Esophagus (tissue), 2 donors: Measurements from ENCODE around the gene NPEPL1. TPM values are rescaled to one million over a fixed set of nuclear protein-coding genes. Genes with fewer than 3 reads are reported as not detected.
"Not testable (repeated sequence)": the region's sequence is repeated elsewhere in the genome, so short reads cannot be mapped to it uniquely, and the experiment has no call there.

ENCODE experiments used
- H3K27ac ChIP-seq, 2 donors: one replicate each; pipeline ENCODE4 v1.5.1; 2013; ENCODE audit warnings: low read depth in 2 of 2, mild to moderate bottlenecking in 2 of 2, inconsistent platforms in 1 of 2, low read length in 1 of 2, moderate library complexity in 1 of 2
- H3K27me3 ChIP-seq, 2 donors: one replicate each; pipeline ENCODE4 v1.6.1; 2013; ENCODE audit warnings: low read length in 2 of 2, control low read depth in 1 of 2, mild to moderate bottlenecking in 1 of 2; ENCODE audit not compliant: insufficient read depth in 2 of 2, control insufficient read depth in 1 of 2
- H3K36me3 ChIP-seq, 2 donors: one replicate each; pipeline ENCODE4 v1.6.1; 2013; ENCODE audit warnings: low read length in 1 of 2; ENCODE audit not compliant: control insufficient read depth in 2 of 2, insufficient read depth in 2 of 2
- H3K4me1 ChIP-seq, 2 donors: one replicate each; pipeline ENCODE4 v1.6.1; 2013; ENCODE audit warnings: low read length in 1 of 2; ENCODE audit not compliant: control insufficient read depth in 2 of 2, insufficient read depth in 2 of 2
- H3K4me3 ChIP-seq, 2 donors: one replicate each; pipeline ENCODE4 v1.5.1; 2013; ENCODE audit warnings: low read length in 2 of 2, mild to moderate bottlenecking in 2 of 2, low read depth in 1 of 2, moderate library complexity in 1 of 2
- H3K9me3 ChIP-seq, 2 donors: one replicate each; pipeline ENCODE4 v1.6.1; 2013; ENCODE audit warnings: mild to moderate bottlenecking in 2 of 2, low read depth in 1 of 2, low read length in 1 of 2, moderate library complexity in 1 of 2; ENCODE audit not compliant: control insufficient read depth in 2 of 2, insufficient read depth in 1 of 2
- WGBS, 2 donors: extraction: QIAGEN DNeasy Blood & Tissue Kit; methylation state at CpG; one replicate each; pipeline ENCODE4 v1.1.7; 2013; 5-methylcytosine and 5-hydroxymethylcytosine counted together
- polyA plus RNA-seq, 2 donors: library from polyadenylated mRNA; stranded (reverse); fragments of 200-250 nt; gene quantifications; one replicate each; pipeline ENCODE4 v1.2.3, GENCODE V29; 2013
- donor health status: healthy with polysubstance abuse.
- donor health status: Bipolar disorder and iron deficiency.

Gene NPEPL1
- polyA plus RNA-seq, 2 donors: 33.2 to 42.7 TPM

DNA sequence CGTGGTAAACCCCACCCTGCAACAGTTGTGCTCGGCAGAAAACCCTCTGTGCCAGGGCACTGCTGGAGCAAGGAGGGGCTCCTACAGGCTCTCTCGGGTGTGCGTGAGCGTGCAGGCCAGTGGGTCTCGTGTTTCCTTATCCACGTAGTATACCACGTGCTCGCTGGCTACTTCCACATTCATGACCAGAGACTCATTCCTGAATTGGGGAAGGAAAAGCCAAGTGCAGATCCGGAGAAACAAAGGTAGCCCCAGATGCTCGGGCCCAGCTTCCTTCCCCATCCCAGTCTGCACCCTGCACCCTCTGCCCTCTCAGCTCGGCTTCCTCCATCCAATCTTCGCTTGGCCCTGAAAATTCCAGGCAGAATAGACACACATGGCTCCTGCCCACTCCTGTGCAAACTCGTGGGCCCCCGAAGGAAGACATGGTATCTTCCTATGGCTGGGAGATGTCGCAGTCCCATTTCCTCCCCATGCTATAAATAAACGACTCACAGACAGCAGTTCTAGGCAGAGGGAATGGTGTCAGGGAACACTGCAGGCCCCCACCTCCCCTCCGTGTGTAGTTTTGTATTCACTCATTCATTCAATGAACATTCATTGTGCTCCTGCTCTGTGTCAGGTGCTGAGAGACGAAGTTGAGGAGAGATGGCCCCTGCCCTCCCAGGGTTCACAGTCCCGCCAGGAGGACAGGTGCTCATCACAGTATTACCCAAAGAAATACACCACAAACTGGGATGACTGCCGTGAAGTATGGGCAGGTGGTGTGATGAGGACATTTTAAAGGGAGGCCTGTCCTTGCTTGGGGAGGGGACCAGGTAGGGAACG is 29.6 kb downstream of the NPEPL1 start:
- Histone ChIP-seq H3K4me1 (no peaks in the 10 kb centered on the region), H3K9me3 (no peaks in the 10 kb centered on the region), H3K36me3 (no peaks in the 10 kb centered on the region), H3K27ac (no peak overlapping the region), H3K4me3 (no peak overlapping the region), H3K27me3 (peaks cover 0 to 4% of the 10 kb centered on the region in 2 donors)
- WGBS, 2 donors: 65 to 71% methylated on average over 22 of the region's 22 CpGs

DNA sequence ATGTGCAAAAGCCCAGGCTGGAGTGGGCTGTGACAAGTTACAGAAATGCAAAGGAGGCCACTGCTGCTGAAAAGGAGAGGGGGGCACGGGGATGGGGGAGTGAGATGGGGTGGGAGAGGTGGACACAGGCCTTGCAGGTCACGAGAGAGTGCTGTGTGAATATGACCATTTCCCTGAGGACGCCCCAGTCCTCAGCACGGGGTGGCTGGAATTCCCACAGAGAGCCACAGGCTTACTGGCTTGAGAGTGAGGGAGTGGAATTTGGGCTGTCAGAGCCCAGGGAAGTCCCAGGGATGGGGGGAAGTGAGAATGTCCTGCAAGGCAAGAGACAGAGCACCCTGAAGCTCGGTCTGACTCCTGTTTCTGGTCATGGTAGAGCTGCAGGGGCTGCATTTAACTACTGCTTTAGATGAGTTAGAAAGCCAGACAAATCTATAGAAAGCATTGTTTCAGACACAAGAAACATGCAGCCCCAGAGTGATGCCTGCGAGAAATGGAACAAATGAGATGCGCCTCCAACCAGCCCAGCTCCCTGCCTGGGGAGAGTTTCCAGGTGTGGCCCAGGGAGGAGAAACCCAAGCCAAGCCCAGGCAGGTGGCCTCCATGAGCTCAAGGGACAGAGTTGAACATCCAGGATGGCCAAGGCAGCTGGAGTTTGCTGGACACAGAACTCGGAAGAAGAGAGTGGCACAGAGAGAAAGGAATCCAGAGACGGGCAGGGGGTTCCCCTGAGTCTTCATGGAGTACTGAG is 30.5 kb downstream of the NPEPL1 start:
- Histone ChIP-seq H3K27ac (no peak overlapping the region), H3K36me3 (no peaks in the 10 kb centered on the region)
- 72 to 81% methylated on average over 9 of the region's 9 CpGs for WGBS, 2 donors

DNA sequence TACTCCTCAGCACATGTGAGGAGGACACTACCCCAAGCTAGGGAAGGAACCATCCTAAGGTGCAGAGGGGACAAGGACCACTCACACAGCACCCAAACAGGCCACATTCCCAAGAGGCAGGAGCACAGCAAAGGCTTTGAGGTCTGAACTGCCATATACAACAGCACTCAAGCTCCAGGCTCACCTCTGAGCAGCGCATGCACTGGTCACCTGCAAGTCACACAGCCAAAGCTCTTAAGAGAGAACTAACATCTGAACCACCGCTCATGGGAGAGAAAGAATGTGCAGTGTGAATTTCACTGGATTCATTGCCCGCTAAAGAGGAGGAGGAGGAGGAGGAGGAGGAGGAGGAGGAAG is 31.0 kb downstream of the NPEPL1 start:
- WGBS, 2 donors: 91 to 99% methylated on average over 3 of the region's 3 CpGs

More for the DNA sequence above, 30.5 kb downstream of the NPEPL1 start:
- H3K4me1 ChIP-seq: no peaks in the 10 kb centered on the region
- no peaks in the 10 kb centered on the region for H3K9me3 ChIP-seq
- no peak overlapping the region for H3K4me3 ChIP-seq
- peaks cover 0 to 4% of the 10 kb centered on the region in 2 donors for H3K27me3 ChIP-seq

DNA sequence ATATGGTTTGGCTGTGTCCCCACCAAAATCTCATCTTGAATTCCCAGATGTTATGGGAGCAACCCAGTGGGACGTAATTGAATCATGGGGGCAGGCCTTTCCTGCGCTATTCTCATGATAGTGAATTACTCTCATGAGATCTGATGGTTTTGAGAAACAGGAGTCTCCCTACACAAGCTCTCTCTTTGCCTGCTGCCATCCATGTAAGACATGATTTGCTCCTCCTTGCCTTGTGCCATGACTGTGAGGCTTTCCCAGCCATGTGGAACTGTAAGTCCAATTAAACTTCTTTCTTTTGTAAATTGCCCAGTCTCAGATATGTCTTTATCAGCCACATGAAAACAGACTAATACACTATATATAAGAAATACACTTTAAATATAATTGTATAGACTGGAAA is 33.6 kb downstream of the NPEPL1 start:
- H3K4me3 ChIP-seq, H3K4me1 ChIP-seq, H3K36me3 ChIP-seq, H3K27ac ChIP-seq, H3K27me3 ChIP-seq, H3K9me3 ChIP-seq: not testable (repeated sequence)
- WGBS, 2 donors: 79 to 89% methylated on average over 2 of the region's 2 CpGs

More for the DNA sequence above, 31.0 kb downstream of the NPEPL1 start:
- H3K27me3 ChIP-seq: peaks cover 0 to 4% of the 10 kb centered on the region in 2 donors
- no peaks in the 10 kb centered on the region for H3K36me3 ChIP-seq
- H3K9me3 ChIP-seq: no peaks in the 10 kb centered on the region
- no peaks in the 10 kb centered on the region for H3K4me1 ChIP-seq
- H3K4me3 ChIP-seq: no peak overlapping the region
- no peak overlapping the region for H3K27ac ChIP-seq

DNA sequence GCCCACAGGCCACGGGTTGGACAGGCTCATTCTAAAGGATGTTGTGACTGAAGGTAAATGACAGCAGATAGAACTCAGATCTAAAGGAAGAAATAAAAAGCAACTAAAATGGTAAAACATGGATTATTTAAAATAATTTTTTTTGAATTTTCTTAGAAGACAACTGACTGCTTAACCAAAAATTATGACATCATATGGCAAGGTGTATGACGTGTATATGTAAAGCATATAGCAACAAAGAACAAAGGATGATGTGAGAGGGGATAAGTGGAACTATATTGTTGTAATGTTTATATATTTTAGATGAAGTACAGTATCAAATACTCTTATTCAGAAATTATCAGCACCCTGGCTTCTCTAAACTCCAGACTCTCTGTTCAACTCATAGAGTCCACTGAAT is 38.6 kb downstream of the NPEPL1 start:
- no peak overlapping the region for H3K27ac ChIP-seq
- H3K36me3 ChIP-seq: no peaks in the 10 kb centered on the region
- H3K9me3 ChIP-seq: no peaks in the 10 kb centered on the region
- 79 to 89% methylated on average over 2 of the region's 2 CpGs for WGBS, 2 donors
- H3K4me3 ChIP-seq: no peak overlapping the region
- no peaks in the 10 kb centered on the region for H3K4me1 ChIP-seq
- no peaks in the 10 kb centered on the region for H3K27me3 ChIP-seq

DNA sequence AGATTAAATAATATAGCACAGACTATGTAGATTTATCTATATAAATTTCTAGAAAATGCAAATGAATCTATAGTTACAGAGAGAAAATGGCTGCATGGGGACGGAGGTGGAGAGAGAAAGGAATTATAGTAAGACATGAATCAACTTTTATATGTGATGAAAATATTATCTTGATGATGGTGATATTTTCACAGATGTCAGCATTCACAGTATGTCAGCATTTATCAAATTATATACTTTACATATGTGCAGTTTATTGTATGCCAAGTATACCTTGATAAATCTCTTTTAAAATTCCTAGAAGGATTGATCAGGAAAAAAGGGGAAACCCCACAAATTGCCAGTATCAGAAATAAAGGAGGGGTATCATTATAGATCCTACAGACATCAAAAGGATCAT is 44.6 kb downstream of the NPEPL1 start:
- no peak overlapping the region for H3K4me3 ChIP-seq
- H3K9me3 ChIP-seq: no peaks in the 10 kb centered on the region
- 79 to 80% methylated on average over 1 of the region's 1 CpG for WGBS, 2 donors
- no peaks in the 10 kb centered on the region for H3K27me3 ChIP-seq
- H3K36me3 ChIP-seq: no peaks in the 10 kb centered on the region
- H3K4me1 ChIP-seq: no peaks in the 10 kb centered on the region
- no peak overlapping the region for H3K27ac ChIP-seq

DNA sequence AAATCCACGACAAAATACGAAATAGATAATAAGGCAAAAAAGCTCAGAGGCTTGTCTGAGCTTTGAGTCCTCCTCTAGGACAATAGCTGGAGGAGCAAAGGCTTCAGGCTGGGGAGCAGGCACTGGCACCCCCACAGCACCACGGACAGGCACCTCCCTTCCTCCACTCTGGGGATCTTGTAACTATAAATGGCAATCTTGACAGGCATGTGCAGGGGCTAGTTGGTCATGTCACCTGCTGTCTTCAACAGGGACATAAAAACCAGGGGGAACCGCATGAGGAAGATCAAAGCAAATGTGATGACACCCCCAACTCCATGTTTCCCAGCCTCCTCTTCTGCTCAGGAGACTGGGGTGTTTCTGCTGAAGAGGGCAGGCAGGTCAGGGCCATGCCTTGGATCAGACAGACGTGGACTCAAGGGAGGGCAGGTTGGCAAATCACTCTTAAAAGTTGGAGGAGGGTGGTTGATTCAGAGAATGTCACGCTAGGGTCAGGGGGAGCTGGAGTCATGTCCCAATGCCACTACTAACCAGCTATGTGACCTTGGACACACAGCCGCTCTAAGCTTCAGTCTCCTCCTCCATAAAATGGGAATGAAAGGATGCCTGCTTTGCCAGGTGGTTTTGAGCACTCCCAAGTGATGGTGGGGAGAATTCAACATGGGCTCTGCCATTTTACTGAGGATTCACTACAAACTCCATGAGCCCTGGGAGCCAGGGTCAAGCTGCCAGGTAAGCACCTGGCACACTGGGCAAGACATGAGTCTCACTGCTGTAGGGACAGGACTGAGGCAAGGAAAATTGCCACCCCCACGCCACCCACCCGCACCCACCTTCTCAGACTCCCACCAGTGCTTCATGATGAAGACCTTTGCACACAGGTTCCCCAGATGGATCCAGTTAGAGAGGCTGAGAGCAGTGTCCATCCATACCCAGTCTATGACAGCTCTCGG is 48.0 kb downstream of the NPEPL1 start:
- Histone ChIP-seq H3K36me3 (no peaks in the 10 kb centered on the region), H3K27me3 (no peaks in the 10 kb centered on the region), H3K27ac (no peak overlapping the region), H3K9me3 (no peaks in the 10 kb centered on the region), H3K4me3 (no peak overlapping the region), H3K4me1 (no peaks in the 10 kb centered on the region)
- 78 to 81% methylated on average over 10 of the region's 10 CpGs for WGBS, 2 donors

DNA sequence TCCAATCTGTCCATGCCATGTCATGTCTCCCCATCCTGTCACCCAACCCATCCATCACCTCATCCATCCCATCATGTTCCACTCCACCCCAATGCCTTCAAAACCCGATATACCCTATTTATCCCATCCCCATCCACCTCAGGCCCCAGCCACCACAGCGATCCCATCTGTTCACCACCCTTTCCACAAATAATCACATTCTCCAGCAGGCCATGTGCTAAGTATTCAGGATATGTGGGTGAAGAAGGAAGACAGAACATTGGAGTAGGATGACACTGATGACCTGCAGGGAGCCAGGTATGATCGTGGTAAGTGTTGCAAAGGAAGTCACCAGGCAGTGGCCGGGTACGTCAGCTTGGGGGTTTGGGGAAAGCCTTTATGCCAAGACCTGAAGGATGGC is 48.8 kb downstream of the NPEPL1 start:
- Histone ChIP-seq H3K4me3 (no peak overlapping the region), H3K36me3 (no peaks in the 10 kb centered on the region), H3K27me3 (no peaks in the 10 kb centered on the region), H3K9me3 (no peaks in the 10 kb centered on the region), H3K27ac (no peak overlapping the region), H3K4me1 (no peaks in the 10 kb centered on the region)
- 87 to 88% methylated on average over 5 of the region's 5 CpGs for WGBS, 2 donors
